A673 (cell line): ENCODE results near the gene SCRN2. TPM values are rescaled to one million over a fixed set of nuclear protein-coding genes. Genes with fewer than 3 reads are reported as not detected.

Experiments
- BruUV-seq: library from RNA; stranded (reverse); fragments of 400-500 nt; replicated peaks from 2 replicates; lab custom pipeline; 2021; lab: Mats Ljungman, UMichigan
- CTCF ChIA-PET: fragments of 300-600 bp; sonication (Branson Sonifier 250); formaldehyde crosslinking; loops from one replicate; lab custom pipeline; 2022; ENCODE audit warnings: antibody characterized with exemption; lab: Charles Lee
- POLR2A ChIA-PET: fragments of 300-600 bp; sonication (Branson Sonifier 250); formaldehyde crosslinking; loops from one replicate; lab custom pipeline; 2022; ENCODE audit warnings: antibody characterized with exemption; ENCODE audit not compliant: low non-redundant PET; lab: Charles Lee
- DNase-seq: peaks from one replicate; pipeline ENCODE4 v3.0.0-alpha.2; 2015; ENCODE audit warnings: low spot score
- H3K27ac ChIP-seq: fragments of 200-600 bp; sonication (generic); 2 replicates; pipeline ENCODE4 v1.5.1; 2016; ENCODE audit warnings: mixed run types, low read depth, mild to moderate bottlenecking, mixed read lengths, antibody characterized with exemption, low read length; ENCODE audit not compliant: poor library complexity, severe bottlenecking
- H3K27me3 ChIP-seq: fragments of 200-600 bp; sonication (generic); replicated peaks from 2 replicates; pipeline ENCODE4 v1.6.1; 2017; ENCODE audit warnings: mixed run types, low read depth, mild to moderate bottlenecking, mixed read lengths, antibody characterized with exemption, low read length; ENCODE audit not compliant: insufficient read depth, poor library complexity
- H3K36me3 ChIP-seq: fragments of 200-600 bp; sonication (generic); 2 replicates; pipeline ENCODE4 v1.6.1; 2016; ENCODE audit warnings: mixed run types, mild to moderate bottlenecking, mixed read lengths, antibody characterized with exemption, low read length; ENCODE audit not compliant: insufficient read depth, poor library complexity, severe bottlenecking
- H3K4me1 ChIP-seq: fragments of 200-600 bp; sonication (generic); 2 replicates; pipeline ENCODE4 v1.6.1; 2017; ENCODE audit warnings: mixed run types, mild to moderate bottlenecking, mixed read lengths, antibody characterized with exemption, low read length; ENCODE audit not compliant: insufficient read depth, poor library complexity, severe bottlenecking
- H3K4me3 ChIP-seq: fragments of 200-600 bp; sonication (generic); 2 replicates; pipeline ENCODE4 v1.5.1; 2016; ENCODE audit warnings: low read depth, mixed run types, mild to moderate bottlenecking, mixed read lengths, low read length; ENCODE audit not compliant: poor library complexity, severe bottlenecking
- H3K9me3 ChIP-seq: fragments of 200-600 bp; sonication (generic); 2 replicates; pipeline ENCODE4 v1.6.1; 2016; ENCODE audit warnings: mixed run types, low read depth, mild to moderate bottlenecking, mixed read lengths, antibody characterized with exemption, low read length; ENCODE audit not compliant: poor library complexity, severe bottlenecking
- CTCF ChIP-seq: fragments of 300-800, 200-600 bp; sonication (generic); conservative IDR thresholded peaks from 2 replicates; pipeline ENCODE4 v1.5.1; 2017; ENCODE audit warnings: low read depth, mild to moderate bottlenecking, antibody characterized with exemption, low read length, moderate library complexity, mixed read lengths
- EZH2 ChIP-seq: fragments of 200-600 bp; sonication (generic); IDR thresholded peaks from 2 replicates; pipeline ENCODE4 v1.6.1; 2017; ENCODE audit warnings: borderline replicate concordance, low read depth, mild to moderate bottlenecking, mixed read lengths, antibody characterized with exemption, low read length; ENCODE audit not compliant: poor library complexity, severe bottlenecking
- intact Hi-C: fragments of 100-400 bp; cut with micrococcal nuclease; formaldehyde crosslinking; loops from one replicate; pipeline ENCODE4 v1.10.0; 2022; ENCODE audit not compliant: unreplicated experiment
- total RNA-seq: library from RNA; stranded (reverse); gene quantifications from 2 replicates; pipeline ENCODE4 v1.2.3, GENCODE V29; 2021

The SCRN2 gene
- total RNA-seq, 1 experiment from 2014 or later, result 6.2 TPM

DNA sequence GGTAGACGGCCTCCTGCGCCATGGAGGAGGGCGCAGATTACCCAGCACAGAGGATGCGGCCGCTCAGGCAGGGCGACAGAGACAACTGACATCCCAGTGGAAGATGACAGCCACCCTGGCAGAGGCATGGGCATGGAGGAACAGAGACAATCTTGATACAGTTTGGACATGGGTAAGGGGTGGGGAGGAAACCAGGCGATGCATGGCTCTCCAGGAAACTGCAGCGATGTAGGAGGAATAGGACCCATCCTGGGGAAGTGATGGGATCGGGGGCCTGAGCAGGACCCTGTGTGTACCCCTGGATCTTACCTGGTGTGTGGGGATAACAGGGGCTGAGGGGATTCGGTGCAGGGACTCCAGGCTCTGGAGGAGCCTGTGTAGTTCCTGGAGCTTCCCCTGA is 24.1 kb downstream of the SCRN2 start:
- ChIA-PET CTCF (no interaction called here), POLR2A (no interaction called here)
- DNase-seq, result no peak
- no TSS peak for BruUV-seq
- intact Hi-C loops, result no loop called here
- Histone ChIP-seq H3K27me3 (no peaks in the 10 kb centered on the region), H3K36me3 (no peaks in the 10 kb centered on the region), H3K4me1 (peaks cover 4% of the 10 kb centered on the region), H3K27ac (no peak overlapping the region), H3K4me3 (no peak overlapping the region), H3K9me3 (no peaks in the 10 kb centered on the region)
- TF ChIP-seq EZH2 (no peak), CTCF (no peak)

- TF ChIP-seq EZH2, result no peak
- no peak for TF ChIP-seq CTCF
- Histone ChIP-seq H3K4me1 (no peaks in the 10 kb centered on the region), H3K9me3 (no peaks in the 10 kb centered on the region), H3K27me3 (no peaks in the 10 kb centered on the region), H3K4me3 (no peak overlapping the region), H3K27ac (no peak overlapping the region), H3K36me3 (no peaks in the 10 kb centered on the region)
- no peak for DNase-seq
- intact Hi-C loops, result no loop called here
- POLR2A ChIA-PET, result no interaction called here
- no TSS peak for BruUV-seq
- CTCF ChIA-PET, result no interaction called here
These were observed 24.9 kb downstream of the SCRN2 start for GRCh38 chr17:47816111-47816735.

DNA sequence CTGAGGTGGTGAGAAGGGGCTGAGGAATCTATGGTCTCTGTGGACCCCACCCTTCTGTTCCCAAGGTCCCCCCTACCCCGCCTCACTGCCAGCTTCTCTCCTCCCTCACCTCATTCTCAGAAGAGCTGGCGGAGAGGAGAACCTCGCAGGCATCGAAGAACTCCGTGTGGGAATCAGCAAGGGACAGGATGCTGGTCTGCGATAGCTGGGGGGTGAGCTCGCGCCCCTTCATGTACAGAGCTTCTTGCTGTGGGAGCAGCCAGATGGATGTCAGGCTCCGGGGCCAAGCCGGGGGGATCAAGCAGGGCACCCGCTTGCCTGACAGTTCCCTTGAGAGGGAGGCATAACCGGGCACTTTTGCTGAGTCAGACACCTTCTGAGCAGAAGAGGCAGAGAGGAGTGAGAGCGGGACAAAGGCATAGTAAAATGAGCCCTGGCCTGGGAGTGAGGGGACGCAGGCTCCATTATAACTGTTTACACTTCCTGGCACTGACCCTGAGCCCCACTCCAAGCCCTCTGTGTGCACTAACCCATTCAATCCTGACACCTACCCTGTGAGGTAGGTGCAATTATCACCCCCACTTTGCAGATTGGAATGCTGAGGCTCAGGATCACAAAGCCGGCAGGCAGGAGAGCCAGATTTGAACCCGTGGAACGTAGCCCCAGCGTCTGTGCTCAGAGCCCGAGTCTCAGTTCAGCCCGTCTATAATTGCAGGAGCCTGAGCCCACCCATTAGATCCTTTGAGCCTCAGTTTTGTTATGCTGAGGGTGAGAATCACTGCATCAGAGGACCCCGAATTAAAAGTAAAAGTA is 25.8 kb downstream of the SCRN2 start:
- Histone ChIP-seq H3K36me3 (no peaks in the 10 kb centered on the region), H3K27ac (no peak overlapping the region), H3K4me3 (no peak overlapping the region), H3K9me3 (no peaks in the 10 kb centered on the region), H3K4me1 (no peaks in the 10 kb centered on the region), H3K27me3 (no peaks in the 10 kb centered on the region)
- intact Hi-C loops, result no loop called here
- TF ChIP-seq CTCF (no peak), EZH2 (no peak)
- CTCF ChIA-PET, result no interaction called here
- no peak for DNase-seq
- POLR2A ChIA-PET, result no interaction called here
- BruUV-seq, result no TSS peak
